Neural cell (in vitro differentiated cells): Measurements from ENCODE around the gene CCND3.

Source experiments
- CTCF ChIP-seq: fragments of 450-650 bp; IDR thresholded peaks from 2 replicates; pipeline ENCODE4 v1.5.1; 2014; ENCODE audit warnings: antibody characterized with exemption, mild to moderate bottlenecking, moderate library complexity; ENCODE audit not compliant: poor library complexity, severe bottlenecking
- EZH2 ChIP-seq: fragments of 200-600, 300-800 bp; shearing (Covaris generic), sonication (generic); IDR thresholded peaks from 2 replicates; pipeline ENCODE4 v1.6.1; 2014; ENCODE audit warnings: antibody characterized with exemption, low read length, borderline replicate concordance, mild to moderate bottlenecking; ENCODE audit not compliant: insufficient read depth, poor library complexity, severe bottlenecking
- MXI1 ChIP-seq: fragments of 450-650 bp; conservative IDR thresholded peaks from 2 replicates; pipeline ENCODE4 v1.6.1; 2014; ENCODE audit warnings: antibody characterized with exemption, mild to moderate bottlenecking; ENCODE audit not compliant: poor library complexity, severe bottlenecking
- POLR2AphosphoS5 ChIP-seq: IDR thresholded peaks from 2 replicates; pipeline ENCODE4 v1.6.1; 2012
- RAD21 ChIP-seq: fragments of 450-650 bp; conservative IDR thresholded peaks from 2 replicates; pipeline ENCODE4 v1.6.1; 2014; ENCODE audit warnings: antibody characterized with exemption, mild to moderate bottlenecking, moderate library complexity
- REST ChIP-seq: IDR thresholded peaks from 2 replicates; pipeline ENCODE4 v1.6.1; 2012; ENCODE audit warnings: borderline replicate concordance

DNA sequence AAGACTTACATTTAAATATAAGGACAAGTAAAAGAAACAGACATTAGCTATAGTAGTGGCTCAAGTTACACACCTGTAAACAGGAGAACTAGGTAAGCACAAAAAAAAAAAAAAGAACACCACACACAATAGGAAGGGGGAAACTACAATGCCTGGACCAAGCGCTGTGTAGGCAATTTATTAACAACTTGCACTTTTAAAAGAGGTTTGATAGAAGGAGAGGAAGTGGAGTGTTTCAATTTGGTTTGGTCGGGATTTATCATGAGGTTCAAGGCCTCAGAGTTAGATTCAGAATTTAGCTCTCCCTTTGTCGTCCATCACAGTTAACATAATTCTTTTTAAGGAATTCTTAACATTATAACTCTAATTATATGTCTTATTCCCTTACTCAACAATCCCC, 45.3 kb downstream of the CCND3 start:
- TF ChIP-seq POLR2AphosphoS5 = no peak
- no peak for TF ChIP-seq REST
- no peak for TF ChIP-seq CTCF
- no peak for TF ChIP-seq EZH2
- TF ChIP-seq MXI1 = no peak
- TF ChIP-seq RAD21 = no peak
